Measurements from ENCODE around the gene NUP160.

NUP160 gene

DNA sequence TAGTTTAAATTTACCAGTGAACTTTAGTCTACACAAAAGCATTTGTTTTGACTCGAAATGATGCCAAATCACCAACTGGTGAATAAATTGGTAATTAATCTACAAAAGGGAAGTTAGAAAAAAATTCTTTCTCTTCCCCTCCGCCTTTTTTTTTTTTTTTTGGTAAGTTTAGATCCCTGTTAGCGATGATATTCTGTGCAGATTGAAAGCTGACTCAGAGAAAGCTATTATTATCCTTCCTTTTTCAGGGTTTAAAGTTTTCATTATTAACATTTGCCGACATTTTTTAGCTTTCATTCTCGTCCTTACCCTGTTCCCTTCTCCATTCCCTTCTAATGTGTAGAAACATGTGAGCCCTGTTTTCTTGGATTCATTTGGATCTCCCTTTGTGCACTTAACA lies 16.8 kb upstream of the NUP160 start:
- H3K27ac ChIP-seq, result no peak overlapping the region
- TF ChIP-seq, protein P1, sequence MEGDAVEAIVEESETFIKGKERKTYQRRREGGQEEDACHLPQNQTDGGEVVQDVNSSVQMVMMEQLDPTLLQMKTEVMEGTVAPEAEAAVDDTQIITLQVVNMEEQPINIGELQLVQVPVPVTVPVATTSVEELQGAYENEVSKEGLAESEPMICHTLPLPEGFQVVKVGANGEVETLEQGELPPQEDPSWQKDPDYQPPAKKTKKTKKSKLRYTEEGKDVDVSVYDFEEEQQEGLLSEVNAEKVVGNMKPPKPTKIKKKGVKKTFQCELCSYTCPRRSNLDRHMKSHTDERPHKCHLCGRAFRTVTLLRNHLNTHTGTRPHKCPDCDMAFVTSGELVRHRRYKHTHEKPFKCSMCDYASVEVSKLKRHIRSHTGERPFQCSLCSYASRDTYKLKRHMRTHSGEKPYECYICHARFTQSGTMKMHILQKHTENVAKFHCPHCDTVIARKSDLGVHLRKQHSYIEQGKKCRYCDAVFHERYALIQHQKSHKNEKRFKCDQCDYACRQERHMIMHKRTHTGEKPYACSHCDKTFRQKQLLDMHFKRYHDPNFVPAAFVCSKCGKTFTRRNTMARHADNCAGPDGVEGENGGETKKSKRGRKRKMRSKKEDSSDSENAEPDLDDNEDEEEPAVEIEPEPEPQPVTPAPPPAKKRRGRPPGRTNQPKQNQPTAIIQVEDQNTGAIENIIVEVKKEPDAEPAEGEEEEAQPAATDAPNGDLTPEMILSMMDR (conservative IDR thresholded peaks at IDR 0.05), result no peak

DNA sequence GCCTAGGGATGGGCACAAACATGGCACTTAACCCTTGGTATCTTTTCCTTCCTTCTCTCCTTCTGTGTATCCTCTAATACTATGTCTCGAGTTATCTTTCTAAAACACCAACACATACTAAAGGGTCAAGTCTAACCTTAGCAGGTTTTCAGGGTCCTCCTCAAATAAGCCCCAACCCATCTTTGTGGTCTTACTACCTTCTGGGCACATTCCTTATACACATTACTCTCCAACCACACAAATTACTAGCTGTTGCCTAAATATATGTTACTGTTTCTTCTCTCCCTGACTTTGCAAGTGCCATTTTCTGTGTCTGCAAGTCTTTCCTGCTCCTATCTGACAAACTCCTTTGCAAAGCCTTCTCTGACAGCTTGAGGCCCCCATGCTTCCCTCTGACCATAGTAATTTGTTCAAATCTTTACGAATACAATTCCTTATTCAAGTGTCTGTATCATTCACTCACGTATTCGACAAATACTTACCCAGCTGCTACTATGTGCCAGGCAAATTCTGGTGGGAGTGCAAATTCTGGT lies 15.8 kb upstream of the NUP160 start:
- TF ChIP-seq, protein P1 (conservative IDR thresholded peaks at IDR 0.05), result no peak
- no peak overlapping the region for H3K27ac ChIP-seq

DNA sequence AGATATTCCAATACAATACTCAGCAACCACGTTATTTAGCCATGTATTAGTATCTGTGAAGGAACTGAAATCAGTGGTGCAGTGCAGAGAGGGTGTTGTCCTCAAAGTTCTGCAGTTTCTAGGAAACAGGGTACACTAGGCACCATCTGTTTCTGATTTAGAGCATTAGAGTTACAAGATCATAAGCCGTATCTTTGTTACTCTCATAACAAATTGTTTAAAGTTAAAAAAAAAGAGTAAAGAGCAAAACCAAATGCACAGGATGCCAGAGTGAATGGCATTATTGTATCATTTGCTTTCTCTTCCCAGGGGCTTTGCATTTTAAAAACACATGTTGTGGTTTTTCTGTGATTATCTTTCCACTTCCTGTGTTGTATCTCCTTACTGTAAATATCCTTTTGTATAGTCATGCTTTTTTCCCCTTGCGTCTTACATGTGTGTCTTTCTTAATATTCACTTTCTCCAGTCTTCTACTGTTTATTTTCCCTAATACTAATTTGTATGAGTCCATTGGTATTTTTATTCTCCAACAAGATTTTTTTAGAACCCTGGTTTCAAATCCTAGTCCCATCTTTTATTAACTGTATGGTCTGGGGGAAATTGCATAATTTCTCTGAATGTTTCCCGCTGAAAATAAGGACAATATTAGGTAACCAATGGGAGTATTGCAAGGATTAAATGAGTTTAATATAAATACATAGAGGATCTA lies 15.2 kb upstream of the NUP160 start:
- no peak overlapping the region for H3K27ac ChIP-seq
- TF ChIP-seq, protein P1 (conservative IDR thresholded peaks at IDR 0.05), result no peak

- H3K27ac ChIP-seq, result no peak overlapping the region
- TF ChIP-seq, protein P1 (conservative IDR thresholded peaks at IDR 0.05), result no peak
These were observed 13.6 kb upstream of the NUP160 start for GRCh38 chr11:47861728-47862127.

- no peak overlapping the region for H3K27ac ChIP-seq
- TF ChIP-seq, protein P1 (conservative IDR thresholded peaks at IDR 0.05), result no peak
These were observed 12.4 kb upstream of the NUP160 start for GRCh38 chr11:47860536-47860935.

DNA sequence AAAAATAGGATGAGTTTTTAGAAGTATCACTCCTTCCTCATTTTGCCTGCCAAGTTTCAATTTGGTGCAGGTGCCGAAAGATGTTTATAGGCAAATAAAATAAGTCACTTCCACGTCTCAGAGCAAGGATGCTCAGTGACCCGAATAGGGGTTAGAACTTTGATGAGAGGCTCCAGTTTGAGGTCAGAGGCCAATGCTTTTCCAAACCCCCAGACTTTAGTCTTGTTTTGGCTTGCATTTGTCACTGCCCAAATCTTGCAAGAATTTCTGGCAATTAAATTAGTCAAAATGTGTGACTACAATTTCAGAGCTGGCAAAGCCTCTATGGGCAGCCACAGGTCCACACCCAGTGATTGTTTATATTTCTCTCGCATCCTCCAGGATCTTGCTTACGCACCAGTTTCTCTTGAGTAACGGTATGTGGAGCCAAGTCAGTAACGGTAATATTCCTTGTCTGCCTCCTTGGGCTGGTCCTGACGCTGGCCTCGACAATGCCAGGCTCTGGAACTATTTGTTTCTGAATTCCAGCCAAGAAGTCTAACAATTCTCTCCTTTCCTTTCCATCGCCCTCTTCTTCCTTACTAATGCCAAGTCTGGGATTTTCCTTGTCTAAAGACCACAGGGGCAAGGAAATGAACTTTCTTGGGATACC lies 9.9 kb upstream of the NUP160 start:
- H3K27ac ChIP-seq, result no peak overlapping the region
- TF ChIP-seq, protein P1 (conservative IDR thresholded peaks at IDR 0.05), result no peak

DNA sequence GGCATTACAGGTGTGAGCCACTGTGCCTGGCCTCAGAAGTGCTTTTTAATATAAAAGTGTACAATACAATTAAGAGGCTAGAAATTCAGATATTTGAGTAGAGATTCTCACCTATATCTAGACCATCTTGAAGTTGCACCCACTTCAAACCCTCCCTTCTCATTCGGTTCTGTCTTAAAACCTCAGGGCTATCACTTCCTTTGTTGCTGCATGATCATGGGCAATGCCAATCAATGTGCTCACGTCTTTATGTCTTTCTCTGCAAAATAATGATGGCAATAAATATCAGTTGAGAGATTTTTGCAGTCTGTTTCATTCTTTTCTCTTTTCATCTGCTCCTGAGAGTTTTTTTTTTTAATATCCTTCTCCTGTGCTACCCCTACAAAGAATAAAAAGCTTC lies 9.3 kb upstream of the NUP160 start:
- TF ChIP-seq, protein P1 (conservative IDR thresholded peaks at IDR 0.05), result no peak
- no peak overlapping the region for H3K27ac ChIP-seq
